HEK293 (cell line): Measurements from ENCODE around the gene REEP5.

ENCODE experiments used
- CTCF ChIA-PET: fragments of 350-600 bp; formaldehyde crosslinking; extraction: SDS; loops from one replicate; lab custom pipeline; 2021; ENCODE audit warnings: antibody characterized with exemption; lab: Yijun Ruan, JAX
- POLR2A ChIA-PET: fragments of 300-600 bp; formaldehyde crosslinking; extraction: SDS; loops from one replicate; lab custom pipeline; 2020; ENCODE audit warnings: antibody characterized with exemption, inconsistent platforms; lab: Yijun Ruan, JAX
- H3K27ac ChIP-seq: fragments of 200-500 bp; sonication (Bioruptor generic); 2 replicates; pipeline ENCODE4 v1.5.1; 2014; ENCODE audit warnings: low read depth, low read length, control low read depth, inconsistent platforms; ENCODE audit errors: extremely low read depth
- H3K36me3 ChIP-seq, 2 experiments: fragments of 200-500 bp in 1 of 2; sonication (Bioruptor generic) in 1 of 2; 1 replicate in 1 of 2; 2 replicates in 1 of 2; pipeline ENCODE4 v1.5.1; 2014 to 2017; ENCODE audit warnings: inconsistent platforms in 2 of 2, low read length in 2 of 2; ENCODE audit not compliant: control insufficient read depth in 2 of 2, insufficient read depth in 1 of 2
- H3K4me1 ChIP-seq: fragments of 200-500 bp; sonication (Bioruptor generic); 2 replicates; pipeline ENCODE4 v1.5.1; 2014; ENCODE audit warnings: mild to moderate bottlenecking, low read length, inconsistent platforms; ENCODE audit not compliant: control insufficient read depth, insufficient read depth
- H3K4me3 ChIP-seq: 2 replicates; pipeline ENCODE4 v1.5.1; 2011; ENCODE audit warnings: low read depth, mild to moderate bottlenecking, control low read depth, low read length, moderate library complexity
- H3K9me3 ChIP-seq: fragments of 200-500 bp; sonication (Bioruptor generic); 2 replicates; pipeline ENCODE4 v1.5.1; 2014; ENCODE audit warnings: low read depth, low read length, inconsistent platforms; ENCODE audit not compliant: control insufficient read depth, insufficient read depth
- MYNN ChIP-seq: fragments of 450-650 bp; formaldehyde crosslinking; IDR thresholded peaks from 2 replicates; pipeline ENCODE4 v1.5.1; 2016; ENCODE audit warnings: missing biosample characterization, missing genetic modification characterization, borderline replicate concordance
- PRDM1 ChIP-seq: fragments of 450-650 bp; formaldehyde crosslinking; IDR thresholded peaks from 2 replicates; pipeline ENCODE4; 2016; ENCODE audit warnings: missing biosample characterization, missing genetic modification characterization
- TCF7L2 ChIP-seq: IDR thresholded peaks from 2 replicates; pipeline ENCODE4 v1.6.1; 2011; ENCODE audit warnings: low read depth, mild to moderate bottlenecking, inconsistent platforms, low read length, moderate library complexity, borderline replicate concordance
- ZNF157 ChIP-seq: fragments of 450-650 bp; formaldehyde crosslinking; IDR thresholded peaks from 2 replicates; pipeline ENCODE4 v1.5.1; 2016; ENCODE audit warnings: missing biosample characterization, missing genetic modification characterization
- ZNF561 ChIP-seq: fragments of 450-650 bp; IDR thresholded peaks from 2 replicates; pipeline ENCODE4 v1.5.1; 2018; ENCODE audit warnings: missing biosample characterization, missing genetic modification characterization, borderline replicate concordance
- ZNF600 ChIP-seq: fragments of 450-650 bp; formaldehyde crosslinking; IDR thresholded peaks from 2 replicates; pipeline ENCODE4 v1.5.1; 2016; ENCODE audit warnings: missing biosample characterization, missing genetic modification characterization
- ZNF658 ChIP-seq: fragments of 450-650 bp; formaldehyde crosslinking; IDR thresholded peaks from 2 replicates; pipeline ENCODE4; 2016; ENCODE audit warnings: missing biosample characterization, missing genetic modification characterization
- ZNF677 ChIP-seq: fragments of 450-650 bp; IDR thresholded peaks from 2 replicates; pipeline ENCODE4 v1.5.0; 2018; ENCODE audit warnings: missing biosample characterization, mild to moderate bottlenecking, missing genetic modification characterization, moderate library complexity
- ZNF785 ChIP-seq: fragments of 450-650 bp; formaldehyde crosslinking; IDR thresholded peaks from 2 replicates; pipeline ENCODE4 v1.5.1; 2016; ENCODE audit warnings: missing biosample characterization, missing genetic modification characterization
- TF ChIP-seq, protein P1 (sequence below): fragments of 450-650 bp; formaldehyde crosslinking; IDR thresholded peaks from 2 replicates; pipeline ENCODE4 v1.5.0; 2017; ENCODE audit warnings: missing biosample characterization, missing genetic modification characterization, borderline replicate concordance
- TF ChIP-seq, protein P2 (sequence below): fragments of 450-650 bp; formaldehyde crosslinking; IDR thresholded peaks from 2 replicates; pipeline ENCODE4 v1.5.1; 2016; ENCODE audit warnings: missing biosample characterization, missing genetic modification characterization
- TF ChIP-seq, protein P3 (sequence below): fragments of 450-650 bp; formaldehyde crosslinking; IDR thresholded peaks from 2 replicates; pipeline ENCODE4 v1.5.1; 2016; ENCODE audit warnings: missing biosample characterization, missing genetic modification characterization
- TF ChIP-seq, protein P4 (sequence below): fragments of 450-650 bp; formaldehyde crosslinking; IDR thresholded peaks from 2 replicates; pipeline ENCODE4 v1.5.1; 2016; ENCODE audit warnings: missing biosample characterization, missing genetic modification characterization
- TF ChIP-seq, protein P5 (sequence below): fragments of 450-650 bp; formaldehyde crosslinking; IDR thresholded peaks from 2 replicates; pipeline ENCODE4 v1.5.1; 2017; ENCODE audit warnings: missing biosample characterization, missing genetic modification characterization
- TF ChIP-seq, protein P6 (sequence below): fragments of 450-650 bp; formaldehyde crosslinking; IDR thresholded peaks from 2 replicates; pipeline ENCODE4 v1.5.1; 2016; ENCODE audit warnings: missing biosample characterization, missing genetic modification characterization

Gene REEP5

DNA sequence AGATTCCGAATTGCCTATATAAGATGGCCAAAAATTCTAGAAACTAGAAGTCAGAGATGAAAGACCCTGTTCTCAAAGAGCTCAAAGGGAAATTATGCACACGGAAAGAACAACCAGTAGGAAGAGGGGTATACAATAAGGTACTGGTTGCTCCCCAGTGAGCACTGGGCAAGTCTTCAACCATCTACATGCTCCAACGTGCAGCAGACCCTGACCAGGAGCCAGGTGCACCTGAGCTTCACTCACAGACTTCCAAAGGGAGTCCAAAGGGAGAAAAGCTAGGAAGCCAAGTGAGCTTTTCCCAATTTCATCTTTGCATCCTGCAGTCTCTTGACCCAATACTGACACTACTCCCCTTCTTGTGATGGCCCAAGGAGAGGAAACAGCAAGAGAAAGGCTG lies 3.9 kb downstream of the REEP5 start (continued):
- TF ChIP-seq ZNF658, result no peak
- TF ChIP-seq, protein P1, sequence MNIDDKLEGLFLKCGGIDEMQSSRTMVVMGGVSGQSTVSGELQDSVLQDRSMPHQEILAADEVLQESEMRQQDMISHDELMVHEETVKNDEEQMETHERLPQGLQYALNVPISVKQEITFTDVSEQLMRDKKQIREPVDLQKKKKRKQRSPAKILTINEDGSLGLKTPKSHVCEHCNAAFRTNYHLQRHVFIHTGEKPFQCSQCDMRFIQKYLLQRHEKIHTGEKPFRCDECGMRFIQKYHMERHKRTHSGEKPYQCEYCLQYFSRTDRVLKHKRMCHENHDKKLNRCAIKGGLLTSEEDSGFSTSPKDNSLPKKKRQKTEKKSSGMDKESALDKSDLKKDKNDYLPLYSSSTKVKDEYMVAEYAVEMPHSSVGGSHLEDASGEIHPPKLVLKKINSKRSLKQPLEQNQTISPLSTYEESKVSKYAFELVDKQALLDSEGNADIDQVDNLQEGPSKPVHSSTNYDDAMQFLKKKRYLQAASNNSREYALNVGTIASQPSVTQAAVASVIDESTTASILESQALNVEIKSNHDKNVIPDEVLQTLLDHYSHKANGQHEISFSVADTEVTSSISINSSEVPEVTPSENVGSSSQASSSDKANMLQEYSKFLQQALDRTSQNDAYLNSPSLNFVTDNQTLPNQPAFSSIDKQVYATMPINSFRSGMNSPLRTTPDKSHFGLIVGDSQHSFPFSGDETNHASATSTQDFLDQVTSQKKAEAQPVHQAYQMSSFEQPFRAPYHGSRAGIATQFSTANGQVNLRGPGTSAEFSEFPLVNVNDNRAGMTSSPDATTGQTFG, result no peak
- TF ChIP-seq, protein P2, sequence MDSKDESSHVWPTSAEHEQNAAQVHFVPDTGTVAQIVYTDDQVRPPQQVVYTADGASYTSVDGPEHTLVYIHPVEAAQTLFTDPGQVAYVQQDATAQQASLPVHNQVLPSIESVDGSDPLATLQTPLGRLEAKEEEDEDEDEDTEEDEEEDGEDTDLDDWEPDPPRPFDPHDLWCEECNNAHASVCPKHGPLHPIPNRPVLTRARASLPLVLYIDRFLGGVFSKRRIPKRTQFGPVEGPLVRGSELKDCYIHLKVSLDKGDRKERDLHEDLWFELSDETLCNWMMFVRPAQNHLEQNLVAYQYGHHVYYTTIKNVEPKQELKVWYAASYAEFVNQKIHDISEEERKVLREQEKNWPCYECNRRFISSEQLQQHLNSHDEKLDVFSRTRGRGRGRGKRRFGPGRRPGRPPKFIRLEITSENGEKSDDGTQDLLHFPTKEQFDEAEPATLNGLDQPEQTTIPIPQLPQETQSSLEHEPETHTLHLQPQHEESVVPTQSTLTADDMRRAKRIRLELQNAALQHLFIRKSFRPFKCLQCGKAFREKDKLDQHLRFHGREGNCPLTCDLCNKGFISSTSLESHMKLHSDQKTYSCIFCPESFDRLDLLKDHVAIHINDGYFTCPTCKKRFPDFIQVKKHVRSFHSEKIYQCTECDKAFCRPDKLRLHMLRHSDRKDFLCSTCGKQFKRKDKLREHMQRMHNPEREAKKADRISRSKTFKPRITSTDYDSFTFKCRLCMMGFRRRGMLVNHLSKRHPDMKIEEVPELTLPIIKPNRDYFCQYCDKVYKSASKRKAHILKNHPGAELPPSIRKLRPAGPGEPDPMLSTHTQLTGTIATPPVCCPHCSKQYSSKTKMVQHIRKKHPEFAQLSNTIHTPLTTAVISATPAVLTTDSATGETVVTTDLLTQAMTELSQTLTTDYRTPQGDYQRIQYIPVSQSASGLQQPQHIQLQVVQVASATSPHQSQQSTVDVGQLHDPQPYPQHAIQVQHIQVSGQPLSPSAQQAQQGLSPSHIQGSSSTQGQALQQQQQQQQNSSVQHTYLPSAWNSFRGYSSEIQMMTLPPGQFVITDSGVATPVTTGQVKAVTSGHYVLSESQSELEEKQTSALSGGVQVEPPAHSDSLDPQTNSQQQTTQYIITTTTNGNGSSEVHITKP (tag by site-specific recombination), result no peak
- TF ChIP-seq, protein P3, sequence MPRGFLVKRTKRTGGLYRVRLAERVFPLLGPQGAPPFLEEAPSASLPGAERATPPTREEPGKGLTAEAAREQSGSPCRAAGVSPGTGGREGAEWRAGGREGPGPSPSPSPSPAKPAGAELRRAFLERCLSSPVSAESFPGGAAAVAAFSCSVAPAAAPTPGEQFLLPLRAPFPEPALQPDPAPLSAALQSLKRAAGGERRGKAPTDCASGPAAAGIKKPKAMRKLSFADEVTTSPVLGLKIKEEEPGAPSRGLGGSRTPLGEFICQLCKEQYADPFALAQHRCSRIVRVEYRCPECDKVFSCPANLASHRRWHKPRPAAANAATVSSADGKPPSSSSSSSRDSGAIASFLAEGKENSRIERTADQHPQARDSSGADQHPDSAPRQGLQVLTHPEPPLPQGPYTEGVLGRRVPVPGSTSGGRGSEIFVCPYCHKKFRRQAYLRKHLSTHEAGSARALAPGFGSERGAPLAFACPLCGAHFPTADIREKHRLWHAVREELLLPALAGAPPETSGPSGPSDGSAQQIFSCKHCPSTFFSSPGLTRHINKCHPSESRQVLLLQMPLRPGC (tag by site-specific recombination), result no peak

DNA sequence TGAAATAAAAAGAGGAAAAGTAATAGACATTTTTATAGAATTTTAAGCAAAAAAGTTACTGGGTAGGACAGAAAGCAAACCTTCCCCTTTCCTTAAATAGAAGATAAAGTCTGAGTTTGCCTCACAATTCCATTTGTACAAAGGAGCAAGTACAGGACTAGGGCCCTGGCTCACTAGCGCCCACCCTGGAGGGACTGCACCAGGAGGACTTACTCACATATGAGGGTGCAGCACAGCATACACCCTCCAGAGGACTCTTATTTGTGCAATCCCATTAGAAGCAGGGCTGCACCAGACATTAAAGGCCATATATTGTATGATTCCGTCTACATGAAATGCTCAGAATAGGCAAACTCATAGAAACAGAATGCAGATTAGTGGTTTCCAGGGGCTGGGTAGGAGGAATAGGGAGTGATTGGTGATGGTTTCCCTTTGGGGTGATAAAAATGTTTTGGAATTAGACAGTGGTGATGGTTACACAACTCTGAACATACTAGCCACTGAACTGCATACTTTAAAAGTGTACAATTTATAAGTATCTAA lies 4.5 kb downstream of the REEP5 start:
- CTCF ChIA-PET, result no interaction called here

DNA sequence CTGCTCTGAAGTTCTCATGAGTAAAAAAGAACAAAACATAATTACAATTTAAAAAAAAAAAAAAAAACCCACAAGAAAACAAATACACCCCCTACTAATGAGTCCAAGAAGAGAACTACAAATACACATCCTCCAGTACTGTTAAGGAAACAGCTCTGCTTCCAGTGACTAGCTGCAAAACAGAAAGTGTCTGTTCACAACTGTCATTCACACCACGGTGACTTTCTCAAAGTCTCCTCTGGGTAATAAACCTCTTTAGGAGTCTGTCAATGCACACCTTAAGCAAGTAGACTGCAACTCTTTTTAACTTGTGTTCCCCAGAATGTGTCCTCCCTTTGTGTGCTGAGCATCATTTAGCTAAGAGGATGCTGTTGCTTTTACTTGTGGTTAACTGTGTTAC lies 6.2 kb downstream of the REEP5 start:
- H3K4me3 ChIP-seq, result no peak overlapping the region
- TF ChIP-seq TCF7L2, result no peak
- no peak for TF ChIP-seq ZNF157 (tag by site-specific recombination)
- no peak for TF ChIP-seq ZNF561 (tag by site-specific recombination)
- no peak for TF ChIP-seq ZNF677 (tag by site-specific recombination)
- TF ChIP-seq, protein P4, sequence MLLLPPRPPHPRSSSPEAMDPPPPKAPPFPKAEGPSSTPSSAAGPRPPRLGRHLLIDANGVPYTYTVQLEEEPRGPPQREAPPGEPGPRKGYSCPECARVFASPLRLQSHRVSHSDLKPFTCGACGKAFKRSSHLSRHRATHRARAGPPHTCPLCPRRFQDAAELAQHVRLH (tag by site-specific recombination), result no peak
- TF ChIP-seq PRDM1 (tag by site-specific recombination), result peak; percentile 59; the same call in 1 of the 2 replicates
- TF ChIP-seq, protein P5, sequence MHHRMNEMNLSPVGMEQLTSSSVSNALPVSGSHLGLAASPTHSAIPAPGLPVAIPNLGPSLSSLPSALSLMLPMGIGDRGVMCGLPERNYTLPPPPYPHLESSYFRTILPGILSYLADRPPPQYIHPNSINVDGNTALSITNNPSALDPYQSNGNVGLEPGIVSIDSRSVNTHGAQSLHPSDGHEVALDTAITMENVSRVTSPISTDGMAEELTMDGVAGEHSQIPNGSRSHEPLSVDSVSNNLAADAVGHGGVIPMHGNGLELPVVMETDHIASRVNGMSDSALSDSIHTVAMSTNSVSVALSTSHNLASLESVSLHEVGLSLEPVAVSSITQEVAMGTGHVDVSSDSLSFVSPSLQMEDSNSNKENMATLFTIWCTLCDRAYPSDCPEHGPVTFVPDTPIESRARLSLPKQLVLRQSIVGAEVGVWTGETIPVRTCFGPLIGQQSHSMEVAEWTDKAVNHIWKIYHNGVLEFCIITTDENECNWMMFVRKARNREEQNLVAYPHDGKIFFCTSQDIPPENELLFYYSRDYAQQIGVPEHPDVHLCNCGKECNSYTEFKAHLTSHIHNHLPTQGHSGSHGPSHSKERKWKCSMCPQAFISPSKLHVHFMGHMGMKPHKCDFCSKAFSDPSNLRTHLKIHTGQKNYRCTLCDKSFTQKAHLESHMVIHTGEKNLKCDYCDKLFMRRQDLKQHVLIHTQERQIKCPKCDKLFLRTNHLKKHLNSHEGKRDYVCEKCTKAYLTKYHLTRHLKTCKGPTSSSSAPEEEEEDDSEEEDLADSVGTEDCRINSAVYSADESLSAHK (tag by site-specific recombination), result no peak
- POLR2A ChIA-PET, result interaction anchor here (0.9 kb wide), 1 partner anchor 55 kb away, joined by 3 read pairs; the partner anchor contains the start of gene SRP19
- 0 out of 2 replicates have a peak, but pooled peaks cover 3% of the 10 kb centered on the region for H3K4me1 ChIP-seq
- CTCF ChIA-PET, result interaction anchor here (0.6 to 0.7 kb wide), 2 partner anchors 67 to 68 kb away, joined by 3 to 4 read pairs; no protein-coding TSS in a partner anchor
- H3K9me3 ChIP-seq, result no peaks in the 10 kb centered on the region
- peaks cover 21 to 68% of the 10 kb centered on the region in 2 experiments for H3K36me3 ChIP-seq
- no peak overlapping the region for H3K27ac ChIP-seq

More for the DNA sequence above, 4.5 kb downstream of the REEP5 start:
- Histone ChIP-seq H3K4me3 (no peak overlapping the region), H3K36me3 (peaks cover 20 to 60% of the 10 kb centered on the region in 2 experiments), H3K27ac (no peak overlapping the region), H3K9me3 (no peaks in the 10 kb centered on the region), H3K4me1 (0 out of 2 replicates have a peak, but pooled peaks cover 3% of the 10 kb centered on the region)
- TF ChIP-seq MYNN (tag by site-specific recombination) (0 out of 2 replicates have a peak, but pooled peaks have one; percentile 52), ZNF600 (0 out of 2 replicates have a peak, but pooled peaks have one; percentile 31), ZNF785 (tag by site-specific recombination) (no peak)
- TF ChIP-seq, protein P6, sequence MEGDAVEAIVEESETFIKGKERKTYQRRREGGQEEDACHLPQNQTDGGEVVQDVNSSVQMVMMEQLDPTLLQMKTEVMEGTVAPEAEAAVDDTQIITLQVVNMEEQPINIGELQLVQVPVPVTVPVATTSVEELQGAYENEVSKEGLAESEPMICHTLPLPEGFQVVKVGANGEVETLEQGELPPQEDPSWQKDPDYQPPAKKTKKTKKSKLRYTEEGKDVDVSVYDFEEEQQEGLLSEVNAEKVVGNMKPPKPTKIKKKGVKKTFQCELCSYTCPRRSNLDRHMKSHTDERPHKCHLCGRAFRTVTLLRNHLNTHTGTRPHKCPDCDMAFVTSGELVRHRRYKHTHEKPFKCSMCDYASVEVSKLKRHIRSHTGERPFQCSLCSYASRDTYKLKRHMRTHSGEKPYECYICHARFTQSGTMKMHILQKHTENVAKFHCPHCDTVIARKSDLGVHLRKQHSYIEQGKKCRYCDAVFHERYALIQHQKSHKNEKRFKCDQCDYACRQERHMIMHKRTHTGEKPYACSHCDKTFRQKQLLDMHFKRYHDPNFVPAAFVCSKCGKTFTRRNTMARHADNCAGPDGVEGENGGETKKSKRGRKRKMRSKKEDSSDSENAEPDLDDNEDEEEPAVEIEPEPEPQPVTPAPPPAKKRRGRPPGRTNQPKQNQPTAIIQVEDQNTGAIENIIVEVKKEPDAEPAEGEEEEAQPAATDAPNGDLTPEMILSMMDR (tag by site-specific recombination), result peak; percentile 34; the same call in 1 of the 2 replicates
- POLR2A ChIA-PET, result no interaction called here
